WI38 (cell line): ENCODE results near the gene IGF1R.
A peak's percentile ranks its signal among the peaks of the same experiment; 100 is the strongest.

Experiments
- H3K4me3 ChIP-seq: 2 replicates; pipeline ENCODE4 v1.5.1; 2011; ENCODE audit warnings: low read depth, mild to moderate bottlenecking, control low read depth, low read length
- CTCF ChIP-seq: IDR thresholded peaks from 2 replicates; pipeline ENCODE4 v1.5.1; 2012; ENCODE audit warnings: low read depth, mild to moderate bottlenecking, control low read depth, low read length

The IGF1R gene

DNA sequence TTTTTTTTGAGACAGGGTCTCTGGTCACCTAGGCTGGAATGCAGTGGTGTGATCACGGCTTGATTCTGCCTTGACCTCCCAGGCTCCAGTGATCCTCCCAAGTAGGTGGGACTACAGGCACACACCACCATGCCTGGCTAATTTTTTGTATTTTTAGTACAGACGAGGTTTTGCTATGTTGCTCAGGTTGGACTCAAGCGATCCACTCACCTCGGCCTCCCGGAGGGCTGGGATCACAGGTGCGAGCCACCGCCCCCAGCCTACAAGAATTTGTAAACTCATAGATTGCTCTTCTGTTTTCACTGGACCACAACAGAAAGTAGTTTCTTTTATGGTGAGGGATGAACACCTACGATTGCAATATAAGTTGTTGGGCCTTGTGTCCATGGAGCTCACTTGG, 7.4 kb downstream of the IGF1R start:
- H3K4me3 ChIP-seq = no peak overlapping the region
- no peak for TF ChIP-seq CTCF

GRCh38 chr15:98657721-98658120, 9.4 kb downstream of the IGF1R start:
- no peak for TF ChIP-seq CTCF

GRCh38 chr15:98658831-98659699, 10.7 kb downstream of the IGF1R start:
- no peak overlapping the region for H3K4me3 ChIP-seq
- peak; percentile 86 for TF ChIP-seq CTCF

More at GRCh38 chr15:98657721-98658120, 9.4 kb downstream of the IGF1R start:
- peak overlapping the region; percentile 3; the same call in 1 of the 2 replicates for H3K4me3 ChIP-seq

DNA sequence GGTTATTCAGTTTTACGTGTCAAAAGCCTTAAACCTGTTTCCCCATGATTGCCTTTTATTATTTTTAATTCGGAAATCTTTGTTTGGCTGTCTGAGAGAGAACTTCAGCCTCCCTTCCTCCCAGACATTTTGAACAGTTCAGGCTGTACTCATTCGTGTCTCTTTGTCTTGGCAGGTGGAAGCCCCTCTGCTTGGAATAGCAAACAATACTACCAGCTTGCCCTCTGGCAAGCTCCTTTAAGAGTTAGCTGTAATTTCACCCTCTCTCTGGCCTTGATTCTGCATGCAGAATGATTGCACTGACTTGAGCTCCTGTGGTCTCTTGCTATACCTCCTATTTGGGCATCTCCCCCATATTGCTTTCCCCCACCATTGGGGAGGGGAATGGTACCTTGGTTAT, 11.7 kb downstream of the IGF1R start:
- H3K4me3 ChIP-seq = no peak overlapping the region
- TF ChIP-seq CTCF = no peak

- no peak for TF ChIP-seq CTCF
- no peak overlapping the region for H3K4me3 ChIP-seq
Measured at GRCh38 chr15:98663045-98663444, 14.7 kb downstream of the IGF1R start.

DNA sequence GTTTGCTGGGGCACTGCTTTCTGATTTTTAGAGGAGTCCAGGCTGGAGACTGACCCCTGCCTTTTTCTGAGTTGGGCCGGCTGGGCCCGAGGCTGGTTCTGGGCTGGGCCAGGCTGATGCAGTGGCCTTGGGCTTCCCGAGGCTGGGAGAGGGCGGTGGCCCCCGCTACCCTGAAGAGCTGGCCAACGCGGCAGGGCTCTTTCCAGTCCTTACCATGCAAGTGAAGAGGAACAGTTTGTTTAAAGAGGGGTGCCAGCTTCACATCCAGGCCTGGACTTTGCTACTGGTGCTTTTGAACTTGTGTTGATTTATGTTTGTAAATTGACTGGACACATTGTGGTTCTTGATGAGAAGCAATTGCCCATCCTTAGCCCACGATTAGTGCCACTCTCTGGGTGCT, 15.3 kb downstream of the IGF1R start:
- TF ChIP-seq CTCF = no peak
- no peak overlapping the region for H3K4me3 ChIP-seq

DNA sequence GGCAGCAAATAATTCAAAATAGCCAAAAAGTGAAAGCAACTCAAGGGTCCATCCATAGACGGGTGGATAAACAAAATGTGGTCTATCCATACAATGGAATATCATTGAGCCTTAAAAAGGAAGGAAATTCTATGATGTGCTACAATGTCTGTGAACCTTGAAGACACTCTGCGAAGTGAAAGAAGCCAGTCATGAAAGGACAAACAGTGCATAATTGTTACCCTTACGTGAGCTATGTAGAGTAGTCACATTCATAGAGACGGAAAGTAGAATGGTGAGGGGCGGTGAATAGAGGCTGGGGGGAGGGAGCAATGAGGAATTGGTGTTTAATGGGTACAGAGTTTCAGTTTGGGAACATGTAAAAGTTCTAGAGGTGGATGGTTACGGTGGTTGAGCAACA, 18.1 kb downstream of the IGF1R start:
- no peak overlapping the region for H3K4me3 ChIP-seq
- TF ChIP-seq CTCF = no peak
